ENCODE data around the gene CARD11. TPM values are rescaled to one million over a fixed set of nuclear protein-coding genes. Genes with fewer than 3 reads are reported as not detected.

CARD11 gene
- total and polyA plus RNA-seq, 2 donors (not counting 1 experiment from before 2014, with no cell fraction given), result 0.02 TPM; not detected in 1

DNA sequence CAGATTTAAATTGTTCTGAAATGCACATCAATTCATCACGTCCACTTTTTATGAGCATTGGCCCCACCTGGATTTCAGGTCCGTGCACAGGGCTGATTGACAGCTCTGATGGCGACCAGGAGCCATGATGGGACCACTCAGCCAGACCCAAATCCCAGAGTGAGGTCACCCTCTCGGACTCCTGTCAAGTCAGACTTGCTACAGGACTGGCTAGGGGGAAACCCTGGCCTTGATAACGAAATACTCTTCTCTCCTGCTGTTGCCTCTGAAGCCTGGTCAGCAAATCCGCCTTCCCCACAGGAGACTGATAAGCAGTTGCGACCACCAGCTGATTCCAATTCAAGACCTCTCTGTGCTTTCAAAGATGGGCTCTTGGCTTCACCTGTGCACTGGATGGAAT, 76.4 kb downstream of the CARD11 start:
- H3K4me1 ChIP-seq (ENCODE audit: control insufficient read depth, extremely low read depth, insufficient read depth, low read length), result no peaks in the 10 kb centered on the region
- H3K36me3 ChIP-seq (ENCODE audit: control insufficient read depth, insufficient read depth, low read length), result no peaks in the 10 kb centered on the region
- H3K27ac ChIP-seq (ENCODE audit: insufficient read depth, low read length), result no peak overlapping the region
- no peak overlapping the region for H3K4me3 ChIP-seq (replicated peaks in 1 of 4; ENCODE audit: control extremely low read depth in 1 of 4, insufficient read depth in 1 of 4, low read depth in 3 of 4, low read length in 4 of 4)
- H3K9me3 ChIP-seq (ENCODE audit: control insufficient read depth, insufficient read depth, low read depth, low read length), result no peaks in the 10 kb centered on the region
- no peak overlapping the region for H3K4me2 ChIP-seq (ENCODE audit: extremely low read depth, insufficient read depth, low read length)
- H3K79me2 ChIP-seq (ENCODE audit: control insufficient read depth, insufficient read depth, low read length), result no peaks in the 10 kb centered on the region
- no peak for DNase-seq (ENCODE audit: low read depth in 2 of 2)
- no peak overlapping the region for H2AFZ ChIP-seq (ENCODE audit: low read length)
- TF ChIP-seq EZH2 (IDR thresholded peaks at IDR 0.05; ENCODE audit: low read length, missing control alignments), result no peak
- TF ChIP-seq, protein P1, sequence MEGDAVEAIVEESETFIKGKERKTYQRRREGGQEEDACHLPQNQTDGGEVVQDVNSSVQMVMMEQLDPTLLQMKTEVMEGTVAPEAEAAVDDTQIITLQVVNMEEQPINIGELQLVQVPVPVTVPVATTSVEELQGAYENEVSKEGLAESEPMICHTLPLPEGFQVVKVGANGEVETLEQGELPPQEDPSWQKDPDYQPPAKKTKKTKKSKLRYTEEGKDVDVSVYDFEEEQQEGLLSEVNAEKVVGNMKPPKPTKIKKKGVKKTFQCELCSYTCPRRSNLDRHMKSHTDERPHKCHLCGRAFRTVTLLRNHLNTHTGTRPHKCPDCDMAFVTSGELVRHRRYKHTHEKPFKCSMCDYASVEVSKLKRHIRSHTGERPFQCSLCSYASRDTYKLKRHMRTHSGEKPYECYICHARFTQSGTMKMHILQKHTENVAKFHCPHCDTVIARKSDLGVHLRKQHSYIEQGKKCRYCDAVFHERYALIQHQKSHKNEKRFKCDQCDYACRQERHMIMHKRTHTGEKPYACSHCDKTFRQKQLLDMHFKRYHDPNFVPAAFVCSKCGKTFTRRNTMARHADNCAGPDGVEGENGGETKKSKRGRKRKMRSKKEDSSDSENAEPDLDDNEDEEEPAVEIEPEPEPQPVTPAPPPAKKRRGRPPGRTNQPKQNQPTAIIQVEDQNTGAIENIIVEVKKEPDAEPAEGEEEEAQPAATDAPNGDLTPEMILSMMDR (conservative IDR thresholded peaks at IDR 0.05 in 1 of 2, IDR thresholded peaks at IDR 0.05 in 1 of 2; ENCODE audit: low read depth in 1 of 2, low read length in 2 of 2), result no peak
- H4K20me1 ChIP-seq (ENCODE audit: control insufficient read depth, extremely low read depth, insufficient read depth, low read length), result no peaks in the 10 kb centered on the region
- no peaks in the 10 kb centered on the region for H3K27me3 ChIP-seq (ENCODE audit: control insufficient read depth, insufficient read depth, low read length)
- H3K9ac ChIP-seq (ENCODE audit: insufficient read depth, low read length), result no peak overlapping the region

DNA sequence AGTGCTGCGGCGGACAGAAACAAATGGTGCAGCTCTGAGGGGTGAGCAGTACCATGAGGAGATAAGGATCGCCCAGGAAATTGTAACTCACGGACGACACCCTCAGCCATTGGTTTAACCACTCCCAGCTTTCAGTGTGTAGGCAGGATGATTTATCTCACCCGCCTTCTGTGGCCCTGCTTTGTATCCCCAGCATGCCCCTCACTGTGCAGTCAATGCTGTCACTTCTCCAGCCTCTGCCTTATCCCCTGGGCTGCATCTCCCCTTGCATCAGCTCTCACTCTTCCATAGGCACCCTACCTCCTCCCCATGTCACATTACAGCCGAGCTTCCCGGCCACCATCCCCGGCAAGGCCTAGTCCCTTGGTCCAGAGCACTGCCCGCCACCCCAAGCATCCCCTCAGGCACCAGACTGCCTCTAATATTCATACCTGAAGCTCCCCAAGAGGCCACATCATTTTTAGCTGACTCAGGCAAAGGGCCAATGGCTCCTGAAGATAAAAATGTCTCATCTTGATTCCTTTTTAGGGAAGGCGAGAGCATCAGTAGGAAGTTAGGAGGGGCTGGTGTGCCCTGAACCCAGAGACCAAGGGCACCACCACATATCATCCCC, 77.1 kb downstream of the CARD11 start:
- no peak for DNase-seq (ENCODE audit: low read depth in 2 of 2)
- TF ChIP-seq, protein P1 (conservative IDR thresholded peaks at IDR 0.05 in 1 of 2, IDR thresholded peaks at IDR 0.05 in 1 of 2; ENCODE audit: low read depth in 1 of 2, low read length in 2 of 2), result no peak
- no peak for TF ChIP-seq EZH2 (IDR thresholded peaks at IDR 0.05; ENCODE audit: low read length, missing control alignments)
- Histone ChIP-seq H3K4me2 (ENCODE audit: extremely low read depth, insufficient read depth, low read length) (no peak overlapping the region), H3K27ac (ENCODE audit: insufficient read depth, low read length) (no peak overlapping the region), H3K27me3 (ENCODE audit: control insufficient read depth, insufficient read depth, low read length) (no peaks in the 10 kb centered on the region), H3K4me3 (replicated peaks in 1 of 4; ENCODE audit: control extremely low read depth in 1 of 4, insufficient read depth in 1 of 4, low read depth in 3 of 4, low read length in 4 of 4) (no peak overlapping the region), H3K9me3 (ENCODE audit: control insufficient read depth, insufficient read depth, low read depth, low read length) (no peaks in the 10 kb centered on the region), H3K4me1 (ENCODE audit: control insufficient read depth, extremely low read depth, insufficient read depth, low read length) (no peaks in the 10 kb centered on the region), H3K9ac (ENCODE audit: insufficient read depth, low read length) (no peak overlapping the region), H3K36me3 (ENCODE audit: control insufficient read depth, insufficient read depth, low read length) (no peaks in the 10 kb centered on the region), H4K20me1 (ENCODE audit: control insufficient read depth, extremely low read depth, insufficient read depth, low read length) (no peaks in the 10 kb centered on the region), H2AFZ (ENCODE audit: low read length) (no peak overlapping the region), H3K79me2 (ENCODE audit: control insufficient read depth, insufficient read depth, low read length) (no peaks in the 10 kb centered on the region)

DNA sequence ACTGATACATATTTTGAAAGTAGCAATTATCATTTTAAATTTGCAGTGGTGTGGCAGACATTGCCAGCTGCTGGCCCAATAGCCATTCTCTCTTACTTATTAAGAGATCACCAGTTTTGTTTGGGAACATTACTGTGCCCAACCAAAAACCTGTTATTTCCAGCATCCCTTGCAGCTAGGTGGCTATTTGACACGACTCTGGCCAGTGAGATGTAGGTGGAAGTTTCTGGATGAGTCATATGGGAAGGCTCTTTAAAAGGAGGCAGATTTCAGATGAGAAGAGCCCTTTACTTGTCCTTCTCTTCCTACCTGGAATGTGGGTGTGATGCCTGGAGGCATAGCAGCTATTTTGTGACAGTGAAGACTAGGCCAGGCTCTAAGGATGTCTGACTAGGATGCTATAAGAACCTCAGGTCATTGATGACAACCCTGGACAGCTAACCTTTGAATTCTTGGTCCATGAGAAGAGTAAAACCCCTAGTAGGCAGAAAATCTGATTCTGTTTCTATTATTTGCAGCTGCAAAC, 77.9 kb downstream of the CARD11 start:
- H3K4me1 ChIP-seq (ENCODE audit: control insufficient read depth, extremely low read depth, insufficient read depth, low read length), result no peaks in the 10 kb centered on the region

More for the DNA sequence above, 77.9 kb downstream of the CARD11 start:
- Histone ChIP-seq H3K27me3 (ENCODE audit: control insufficient read depth, insufficient read depth, low read length) (no peaks in the 10 kb centered on the region), H3K27ac (ENCODE audit: insufficient read depth, low read length) (no peak overlapping the region), H3K4me3 (replicated peaks in 1 of 4; ENCODE audit: control extremely low read depth in 1 of 4, insufficient read depth in 1 of 4, low read depth in 3 of 4, low read length in 4 of 4) (no peak overlapping the region), H3K4me2 (ENCODE audit: extremely low read depth, insufficient read depth, low read length) (no peak overlapping the region), H3K79me2 (ENCODE audit: control insufficient read depth, insufficient read depth, low read length) (no peaks in the 10 kb centered on the region), H3K36me3 (ENCODE audit: control insufficient read depth, insufficient read depth, low read length) (no peaks in the 10 kb centered on the region), H2AFZ (ENCODE audit: low read length) (no peak overlapping the region), H3K9me3 (ENCODE audit: control insufficient read depth, insufficient read depth, low read depth, low read length) (no peaks in the 10 kb centered on the region), H4K20me1 (ENCODE audit: control insufficient read depth, extremely low read depth, insufficient read depth, low read length) (no peaks in the 10 kb centered on the region), H3K9ac (ENCODE audit: insufficient read depth, low read length) (no peak overlapping the region)
- DNase-seq (ENCODE audit: low read depth in 2 of 2), result no peak
- TF ChIP-seq, protein P1 (conservative IDR thresholded peaks at IDR 0.05 in 1 of 2, IDR thresholded peaks at IDR 0.05 in 1 of 2; ENCODE audit: low read depth in 1 of 2, low read length in 2 of 2), result no peak
- TF ChIP-seq EZH2 (IDR thresholded peaks at IDR 0.05; ENCODE audit: low read length, missing control alignments), result no peak

Data from fibroblast of lung (primary cell).